Umbilical cord (tissue), 2 donors: Measurements from ENCODE around the gene DNAJC3. TPM values are rescaled to one million over a fixed set of nuclear protein-coding genes. Genes with fewer than 3 reads are reported as not detected.
"Not testable (repeated sequence)": the region's sequence is repeated elsewhere in the genome, so short reads cannot be mapped to it uniquely, and the experiment has no call there.

ENCODE experiments used
- DNase-seq: peaks from one replicate; pipeline ENCODE4 v3.0.0-alpha.2; 2015; ENCODE audit warnings: low spot score
- total RNA-seq: library from RNA; depleted of rRNA; stranded (reverse); fragments of >200 nt; gene quantifications from one replicate; pipeline ENCODE4 v1.2.3, GENCODE V29; 2014; ENCODE audit warnings: low replicate concordance; ENCODE audit not compliant: insufficient read depth

DNAJC3 gene
- total RNA-seq, 1 donor from 2014 or later, result 60.9 TPM

DNA sequence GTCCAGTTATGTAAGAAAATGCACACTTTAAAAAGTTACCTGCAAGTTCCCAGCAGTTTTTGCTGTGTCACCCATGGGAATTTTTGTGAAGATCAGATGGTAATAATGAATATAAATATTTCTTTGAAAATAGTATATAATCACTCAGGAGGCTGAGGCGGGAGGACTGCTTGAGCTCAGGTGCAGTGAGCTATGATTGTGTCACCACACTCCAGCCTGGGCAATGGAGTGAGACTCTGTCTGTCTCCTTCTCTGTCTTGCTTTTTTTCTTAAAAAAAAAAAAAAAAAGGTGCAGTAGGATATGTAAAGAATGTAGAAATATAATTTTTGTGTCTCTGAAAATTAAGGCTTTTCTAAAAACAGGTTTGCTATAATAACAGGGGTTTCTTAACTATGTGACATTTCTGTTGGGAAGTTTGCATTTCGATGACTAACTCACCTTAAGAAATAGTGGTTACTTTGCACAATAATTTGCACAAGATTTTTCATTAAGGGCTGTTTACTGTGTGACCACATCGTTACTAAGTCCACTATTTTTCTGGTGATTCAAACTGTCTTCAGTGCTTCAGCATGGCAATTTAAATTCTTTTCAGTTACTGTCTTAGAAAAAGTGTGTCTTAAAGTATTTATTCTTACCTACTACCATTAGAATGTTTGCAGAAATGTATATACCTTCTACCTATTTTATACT is 37.3 kb downstream of the DNAJC3 start:
- DNase-seq, result no peak

GRCh38 chr13:95716231-95716630 is 39.3 kb downstream of the DNAJC3 start:
- no peak for DNase-seq

- no peak for DNase-seq
Observed at GRCh38 chr13:95722241-95722640, 45.3 kb downstream of the DNAJC3 start.

GRCh38 chr13:95723438-95723837 is 46.5 kb downstream of the DNAJC3 start:
- no peak for DNase-seq

DNA sequence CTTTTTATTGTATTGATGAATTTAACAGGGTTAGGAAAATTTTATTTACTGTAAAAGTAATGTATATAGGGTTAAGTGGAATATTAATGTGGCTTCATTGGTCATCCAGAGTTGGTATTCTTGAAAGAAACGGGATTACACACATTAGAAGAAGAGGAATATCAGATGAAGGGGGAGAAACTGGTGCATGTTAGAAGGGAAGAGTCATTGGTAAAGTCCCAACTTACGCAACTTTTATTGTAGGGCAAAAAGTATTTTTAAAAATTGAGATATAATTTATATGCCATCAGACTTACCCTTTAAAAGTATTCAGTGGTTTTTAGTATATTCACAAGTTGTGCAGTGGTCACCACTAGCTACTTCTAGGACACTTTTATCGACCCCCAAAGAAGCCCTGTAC is 47.3 kb downstream of the DNAJC3 start:
- DNase-seq, result no peak

DNA sequence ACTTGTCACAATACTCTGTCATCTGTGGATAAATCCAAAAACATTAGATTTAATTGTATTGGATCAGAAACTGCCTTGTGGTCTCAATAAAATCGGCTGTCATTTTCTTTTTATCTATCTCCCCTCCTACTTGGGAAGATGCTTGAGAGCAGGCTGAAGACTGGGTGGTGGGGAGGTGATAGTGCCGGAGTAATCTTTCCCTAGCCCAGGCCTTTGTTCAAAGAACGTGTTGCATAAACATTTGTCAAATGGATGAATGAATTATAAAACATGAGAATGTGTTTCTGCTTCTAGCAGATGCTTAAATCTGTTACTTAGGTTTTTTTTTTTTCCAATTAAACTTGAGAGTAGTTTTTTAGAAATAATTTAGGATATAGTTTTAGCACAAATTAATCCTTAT is 49.9 kb downstream of the DNAJC3 start:
- no peak for DNase-seq

- no peak for DNase-seq
Observed at GRCh38 chr13:95728957-95729356, 52.0 kb downstream of the DNAJC3 start.

DNA sequence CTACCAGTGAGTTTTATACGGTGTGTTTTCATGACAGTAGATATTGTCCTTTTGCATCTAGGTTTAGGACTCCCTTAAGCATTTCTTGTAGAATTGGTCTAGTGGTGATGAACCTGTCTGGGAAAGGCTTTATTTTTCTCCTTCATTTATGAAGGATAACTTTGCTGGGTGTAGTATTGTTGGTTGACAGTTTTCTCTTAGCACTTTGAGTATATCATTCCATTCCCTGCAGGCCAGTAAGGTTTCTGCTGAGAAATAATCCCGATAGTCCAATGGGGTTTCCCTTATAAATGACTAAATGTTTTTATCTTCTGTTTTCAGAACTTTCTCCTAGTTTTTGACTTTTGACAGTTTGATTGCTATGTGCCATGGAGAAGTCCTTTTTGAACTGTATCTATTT is 57.2 kb downstream of the DNAJC3 start:
- no peak for DNase-seq

- DNase-seq, result not testable (repeated sequence)
Observed at GRCh38 chr13:95740071-95740978, 63.4 kb downstream of the DNAJC3 start.

DNA sequence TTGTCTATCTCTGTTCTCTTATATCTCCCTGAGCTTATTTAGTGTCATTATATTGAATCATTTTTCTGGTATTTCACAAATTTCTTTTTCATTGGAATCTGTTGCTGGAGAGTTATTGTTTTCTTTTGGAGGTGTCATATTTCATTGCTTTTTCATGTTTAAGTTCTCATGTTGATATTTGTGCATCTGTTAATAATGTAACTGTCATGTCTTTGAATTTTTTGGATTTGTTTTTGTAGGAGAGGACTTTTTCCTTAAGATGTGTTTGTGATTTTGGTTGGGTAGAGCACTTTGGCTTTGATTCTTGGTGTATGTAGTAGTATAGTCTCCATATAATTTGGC is 64.0 kb downstream of the DNAJC3 start:
- no peak for DNase-seq

- no peak for DNase-seq
Observed at GRCh38 chr13:95741584-95742563, 64.9 kb downstream of the DNAJC3 start.

DNA sequence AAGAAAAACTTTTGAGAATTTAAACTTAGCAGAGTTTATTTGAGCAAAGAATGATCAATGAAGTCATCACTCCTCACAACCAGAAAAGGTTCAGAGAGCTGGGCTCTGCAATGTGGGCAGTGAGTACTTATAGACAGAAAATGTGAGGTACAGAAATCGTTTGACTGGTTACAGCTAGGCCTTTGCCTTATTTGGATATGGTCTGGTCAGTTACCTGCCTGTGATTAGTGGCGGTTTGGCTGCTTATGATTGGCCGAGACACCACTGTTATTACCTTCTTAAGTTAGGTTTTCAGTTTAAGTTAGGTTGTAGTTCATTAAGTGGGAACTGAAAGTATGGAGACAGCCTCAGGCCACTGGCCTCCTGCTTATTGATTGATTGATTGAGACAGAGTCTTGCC is 66.3 kb downstream of the DNAJC3 start:
- DNase-seq, result no peak

- no peak for DNase-seq
Observed at GRCh38 chr13:95745289-95745688, 68.3 kb downstream of the DNAJC3 start.

DNA sequence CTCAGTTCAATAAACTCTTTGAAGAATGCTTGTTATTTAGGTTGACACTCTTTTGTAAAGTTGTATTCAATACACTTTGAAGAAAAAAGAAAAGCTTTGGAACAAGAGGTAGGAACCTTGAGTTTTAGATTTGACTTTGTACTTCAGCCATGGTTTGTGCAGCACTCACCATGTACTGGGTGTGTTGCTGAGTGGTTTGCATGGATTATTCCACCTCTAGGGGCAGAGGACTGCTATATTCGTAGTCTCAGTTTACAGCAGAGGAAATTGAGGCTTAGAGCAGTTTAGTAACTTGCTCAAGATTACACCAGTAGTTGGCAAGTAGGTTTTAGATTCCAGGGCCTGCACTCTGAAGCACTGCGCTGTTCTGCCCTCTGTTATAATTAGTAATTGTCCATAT is 68.8 kb downstream of the DNAJC3 start:
- no peak for DNase-seq

- DNase-seq, result no peak
Observed at GRCh38 chr13:95749545-95749944, 72.6 kb downstream of the DNAJC3 start.

GRCh38 chr13:95752677-95753076 is 75.7 kb downstream of the DNAJC3 start:
- no peak for DNase-seq

GRCh38 chr13:95754069-95754468 is 77.1 kb downstream of the DNAJC3 start:
- DNase-seq, result no peak

GRCh38 chr13:95756072-95756471 is 79.1 kb downstream of the DNAJC3 start:
- no peak for DNase-seq

DNA sequence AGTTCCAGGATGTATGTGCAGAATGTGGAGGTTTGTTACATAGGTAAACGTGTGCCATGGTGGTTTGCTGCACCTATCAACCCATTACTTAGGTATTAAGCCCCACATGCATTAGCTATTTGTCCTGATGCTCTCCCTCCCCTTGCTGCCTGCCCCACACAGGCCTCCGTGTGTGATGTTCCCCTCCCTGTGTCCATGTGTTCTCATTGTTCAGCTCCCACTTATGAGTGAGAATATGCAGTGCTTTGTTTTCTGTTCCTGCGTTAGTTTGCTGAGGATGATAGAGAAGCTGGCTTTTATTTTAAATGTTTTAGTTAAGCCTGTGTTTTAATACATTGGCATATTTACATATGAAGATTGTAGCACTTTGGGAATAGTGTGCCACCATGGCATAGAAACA is 85.7 kb downstream of the DNAJC3 start:
- not testable (repeated sequence) for DNase-seq

GRCh38 chr13:95763601-95764000 is 86.7 kb downstream of the DNAJC3 start:
- no peak for DNase-seq

GRCh38 chr13:95771905-95772304 is 95.0 kb downstream of the DNAJC3 start:
- no peak for DNase-seq

- DNase-seq, result no peak
Observed at GRCh38 chr13:95779522-95779921, 102.6 kb downstream of the DNAJC3 start.
